ENCODE measurements around the gene MAPKAP1.

Gene MAPKAP1

DNA sequence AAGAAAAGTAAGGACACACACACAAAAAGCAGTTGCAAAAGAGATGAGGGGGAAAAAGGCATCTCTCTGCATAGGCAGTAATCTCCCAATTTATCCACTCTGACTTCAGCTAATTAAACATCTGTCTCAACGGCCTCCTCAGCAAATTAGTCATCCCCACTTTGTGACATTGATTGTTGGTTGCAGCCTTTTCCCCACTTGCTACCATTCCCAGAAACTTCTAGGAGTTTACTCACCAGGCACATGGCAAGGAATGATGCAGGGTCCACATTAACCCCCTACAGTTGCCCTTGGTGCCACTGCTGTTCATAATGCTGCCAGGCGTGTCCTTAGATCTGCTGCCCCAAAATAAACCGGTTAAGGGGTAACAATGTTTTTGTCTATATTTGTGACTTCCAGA is 174.6 kb downstream of the MAPKAP1 start:
- no peak for DNase-seq

DNA sequence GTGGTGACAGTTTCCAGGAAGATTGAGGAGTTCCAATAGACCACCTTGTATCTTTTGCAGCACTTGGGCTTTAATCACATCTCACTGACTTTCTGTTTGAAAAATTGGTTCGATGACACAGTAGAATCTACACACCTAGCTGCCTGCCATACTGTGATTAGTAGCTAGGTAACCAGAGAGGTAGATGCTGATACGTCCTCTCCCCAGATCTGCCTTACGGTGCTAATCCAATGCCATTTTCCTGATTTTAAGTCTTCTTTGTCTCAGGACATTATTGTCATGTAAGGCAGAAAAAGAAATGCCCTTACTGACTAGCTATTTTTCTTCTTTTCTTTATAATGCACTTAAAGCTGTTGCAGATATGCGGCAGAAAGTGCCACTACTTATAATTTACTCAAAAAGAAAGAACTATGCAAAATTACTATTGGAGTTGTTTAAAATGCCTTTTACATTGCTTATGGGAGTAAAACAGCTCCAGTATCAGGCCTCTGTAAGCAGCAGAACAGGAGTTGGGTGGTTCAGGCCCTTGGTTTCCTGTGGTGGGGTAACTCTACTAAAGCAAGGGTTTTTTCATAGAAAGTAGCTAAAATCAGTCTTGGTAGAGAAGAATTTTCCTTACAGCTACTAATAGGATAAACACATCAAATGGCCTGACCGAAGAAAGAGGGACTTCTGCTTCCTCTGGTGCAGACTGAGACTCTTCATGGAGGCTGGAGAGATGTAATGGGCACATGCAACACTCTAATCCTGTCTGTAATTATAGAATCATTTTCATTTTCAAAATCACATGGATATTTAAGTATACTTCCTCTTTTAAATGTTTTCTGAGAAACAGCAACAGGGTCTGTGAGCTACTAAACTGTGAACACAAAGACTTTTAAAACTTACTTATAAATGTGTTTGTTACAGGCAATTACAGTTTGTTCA is 177.2 kb downstream of the MAPKAP1 start:
- DNase-seq = no peak

DNA sequence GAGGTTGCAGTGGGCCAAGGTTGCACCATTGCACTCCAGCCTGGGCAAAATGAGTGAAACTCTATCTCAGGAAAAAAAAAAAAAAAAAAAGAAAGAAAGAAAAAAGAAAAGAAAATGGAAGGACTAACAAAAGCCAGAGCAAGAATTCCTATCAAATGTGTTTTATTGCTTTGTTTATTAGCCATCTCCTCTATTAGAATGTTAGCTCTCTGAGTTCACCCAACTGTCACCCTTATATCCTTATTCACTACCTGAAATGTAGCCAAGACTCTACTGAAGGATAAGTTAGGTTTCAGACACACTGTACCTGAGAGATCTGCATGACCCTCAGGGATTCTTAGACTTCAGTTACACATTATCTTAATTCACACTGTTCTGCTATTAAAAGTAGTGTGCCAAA is 177.9 kb downstream of the MAPKAP1 start:
- no peak for DNase-seq

DNA sequence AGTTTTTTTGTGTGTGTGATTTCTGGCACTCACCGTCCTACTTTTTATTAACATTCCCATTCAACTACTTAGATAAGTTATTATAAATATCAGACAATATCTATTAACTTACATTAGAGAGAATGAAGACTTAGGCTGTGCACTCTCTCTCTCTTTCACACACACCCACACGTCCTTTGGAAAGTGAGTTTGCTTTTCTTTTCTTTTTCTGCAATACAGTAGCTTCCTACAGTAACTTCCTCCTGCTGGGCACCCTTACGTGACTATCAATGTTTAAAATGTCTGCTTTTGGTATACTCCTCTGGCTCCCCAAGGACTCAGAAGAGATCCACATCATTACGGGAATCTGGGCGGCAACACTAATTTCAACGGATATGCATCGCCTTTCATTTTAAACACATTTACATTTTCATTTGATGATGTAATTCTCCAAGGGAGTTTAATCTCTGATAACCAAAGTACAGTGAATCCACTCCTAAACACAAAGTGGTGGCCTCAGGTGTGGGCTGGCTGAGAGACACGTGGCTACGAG is 179.5 kb downstream of the MAPKAP1 start:
- DNase-seq = no peak

DNA sequence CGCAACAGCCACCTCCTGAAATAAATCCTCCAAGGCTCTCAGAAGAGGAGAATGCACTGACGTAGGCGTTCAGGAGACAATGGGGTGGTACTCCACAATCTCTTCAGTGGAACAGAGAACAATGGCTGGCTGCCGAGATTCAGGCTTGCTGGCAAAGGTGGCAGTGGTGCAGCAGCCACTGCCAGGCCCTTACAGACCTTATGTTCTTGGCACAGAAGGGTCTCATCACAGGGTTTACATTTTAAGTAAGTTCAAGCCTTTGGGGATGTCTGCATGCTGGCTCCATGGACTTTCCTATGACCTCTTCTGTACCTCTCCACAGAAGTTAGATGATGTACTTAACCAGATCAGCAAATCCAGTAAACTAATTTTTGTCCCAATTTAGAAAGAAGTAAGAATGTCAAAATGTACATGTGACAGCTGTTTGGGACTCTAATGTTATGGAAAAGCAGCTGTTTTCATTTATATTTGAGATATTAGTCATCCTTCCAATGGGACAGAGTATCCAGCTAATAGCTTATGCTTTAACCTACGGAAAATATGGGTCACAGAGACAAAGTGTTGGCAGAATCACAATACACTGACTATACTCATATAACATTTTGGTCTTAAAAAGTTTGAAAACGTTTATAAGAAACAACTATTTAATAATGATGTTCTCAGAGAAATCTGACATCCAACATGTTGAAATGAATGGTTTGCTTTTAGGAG is 180.9 kb downstream of the MAPKAP1 start:
- no peak for DNase-seq

DNA sequence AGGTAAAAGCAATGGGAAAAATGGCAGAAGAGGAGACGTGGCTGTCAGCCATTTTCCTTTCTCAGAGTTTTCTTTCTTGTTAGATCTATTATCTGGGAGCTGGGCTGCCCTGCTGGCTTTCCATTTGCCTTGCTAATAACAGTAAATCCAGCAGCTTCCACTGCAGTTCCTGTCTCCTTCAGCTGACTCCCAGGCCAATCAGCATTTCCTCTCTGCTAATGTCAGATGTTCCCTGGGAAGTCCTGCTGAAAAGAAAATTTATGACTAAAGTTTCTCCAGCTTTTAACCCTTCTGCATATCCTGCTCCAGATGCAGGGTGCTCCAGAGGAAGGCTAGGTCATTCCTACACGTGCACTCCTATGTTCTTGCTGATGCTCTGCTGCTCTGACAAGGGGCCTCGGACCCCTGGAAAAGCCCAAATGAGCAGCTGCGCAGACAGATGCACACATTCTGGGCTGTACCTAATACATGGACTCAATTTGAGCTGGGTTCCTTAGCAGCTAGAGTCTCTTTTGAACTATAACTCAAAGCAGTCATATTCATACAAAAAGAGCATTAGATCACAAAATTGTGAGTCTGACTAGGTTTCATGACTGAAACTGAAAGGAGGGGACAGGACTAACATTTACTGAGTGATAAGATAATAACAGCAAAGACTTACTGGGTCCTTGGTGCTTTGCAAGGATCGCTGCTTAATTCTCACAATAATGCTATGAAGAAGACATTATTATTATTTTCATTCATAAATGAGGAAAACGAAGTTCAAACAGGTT is 182.2 kb downstream of the MAPKAP1 start:
- no peak for DNase-seq

DNA sequence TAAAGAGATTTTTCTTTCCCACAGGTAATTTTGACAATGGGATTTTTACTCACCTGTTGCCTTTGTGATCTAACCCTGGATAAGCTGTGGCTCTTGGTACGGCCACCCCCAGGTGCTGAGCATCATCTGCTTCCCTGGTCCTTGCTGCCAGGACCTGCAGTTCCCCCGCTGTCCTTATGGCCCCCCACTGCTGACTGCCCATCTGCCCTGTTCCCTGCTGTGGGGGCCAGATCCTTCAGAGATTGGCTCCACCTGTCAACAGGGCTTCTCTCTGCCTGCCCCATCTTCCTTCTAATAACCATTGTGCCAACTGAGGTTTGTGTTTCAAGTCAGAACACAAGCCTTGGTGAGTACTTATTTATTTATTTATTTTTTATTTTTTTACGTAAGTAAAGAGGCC is 183.3 kb downstream of the MAPKAP1 start:
- DNase-seq = no peak

DNA sequence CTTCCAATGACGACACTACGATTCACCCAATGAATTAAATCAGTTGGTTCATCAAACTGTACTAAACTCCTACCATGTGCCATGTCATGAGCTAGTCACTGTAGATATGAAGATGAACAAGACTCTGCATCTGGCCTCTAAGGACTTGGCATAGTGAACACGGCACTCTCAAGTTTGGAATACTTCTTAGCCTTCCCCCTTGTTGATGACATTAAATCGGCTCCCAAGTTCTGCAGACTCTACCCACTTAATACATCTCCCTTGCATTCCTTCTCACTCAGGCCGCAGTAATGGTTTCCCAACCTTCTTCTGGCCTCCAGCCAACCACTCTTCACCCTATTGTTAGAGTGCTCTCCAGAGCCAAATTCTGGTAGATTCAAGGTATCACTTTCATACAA is 184.7 kb downstream of the MAPKAP1 start:
- no peak for DNase-seq

DNA sequence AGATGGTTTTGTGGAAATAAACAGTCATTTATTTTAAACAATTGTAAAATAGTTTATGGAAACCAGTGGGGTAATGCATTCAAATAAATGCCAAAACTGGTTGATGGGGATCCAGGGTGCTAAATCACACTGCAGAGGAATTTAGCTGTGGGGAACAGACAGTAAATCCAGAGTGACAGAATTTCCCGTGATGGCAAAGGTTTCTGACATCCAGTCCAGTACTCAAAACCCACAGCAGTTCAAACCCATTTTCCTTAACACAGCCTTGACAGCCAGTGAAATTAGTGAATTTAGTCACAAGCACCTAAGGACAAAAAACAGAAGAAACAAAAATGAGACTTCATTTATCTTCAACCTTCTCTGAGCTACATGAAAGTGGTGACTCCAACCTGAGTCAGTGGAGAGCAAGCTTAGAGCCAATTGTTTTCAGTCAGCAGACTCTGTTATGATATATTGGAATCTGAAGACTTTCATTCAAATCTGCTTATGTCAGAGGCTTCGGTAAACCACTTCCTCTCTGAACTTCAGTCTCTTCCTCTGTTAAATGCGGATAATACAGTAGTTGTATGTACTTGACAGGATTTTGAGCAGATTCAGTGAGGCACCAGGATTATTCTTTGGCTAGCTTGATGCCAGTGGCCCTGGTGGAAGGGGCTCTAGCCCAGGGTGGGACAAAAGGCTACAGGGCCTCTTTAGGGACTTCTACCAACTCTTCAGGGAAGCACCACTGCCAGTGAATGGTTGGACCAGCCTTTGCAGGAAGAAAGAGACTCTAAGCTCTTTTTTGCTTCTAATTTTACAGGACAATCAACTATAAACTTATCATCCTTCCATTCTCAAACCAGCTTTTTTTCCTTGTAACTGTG is 185.3 kb downstream of the MAPKAP1 start:
- peak; percentile 48 to 56 for DNase-seq

DNA sequence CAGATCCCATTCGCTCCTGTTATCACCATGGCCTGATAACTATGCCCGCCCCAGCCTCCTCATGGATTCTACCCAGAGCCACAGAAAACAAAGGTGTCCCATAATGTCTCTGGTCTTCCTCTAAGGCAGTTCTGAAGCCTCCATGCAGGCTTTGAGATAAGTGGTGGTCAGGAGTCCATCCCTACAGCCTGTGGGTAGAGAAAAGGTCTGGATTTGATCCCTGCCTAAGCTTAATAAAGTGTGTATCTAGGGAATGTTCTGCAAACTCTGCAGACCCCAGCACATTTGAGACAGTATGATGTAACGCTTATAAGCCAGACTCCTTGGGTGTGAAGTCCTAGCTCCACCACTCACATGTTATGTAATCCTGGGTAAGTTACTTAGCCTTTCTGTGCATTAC is 187.3 kb downstream of the MAPKAP1 start:
- no peak for DNase-seq

DNA sequence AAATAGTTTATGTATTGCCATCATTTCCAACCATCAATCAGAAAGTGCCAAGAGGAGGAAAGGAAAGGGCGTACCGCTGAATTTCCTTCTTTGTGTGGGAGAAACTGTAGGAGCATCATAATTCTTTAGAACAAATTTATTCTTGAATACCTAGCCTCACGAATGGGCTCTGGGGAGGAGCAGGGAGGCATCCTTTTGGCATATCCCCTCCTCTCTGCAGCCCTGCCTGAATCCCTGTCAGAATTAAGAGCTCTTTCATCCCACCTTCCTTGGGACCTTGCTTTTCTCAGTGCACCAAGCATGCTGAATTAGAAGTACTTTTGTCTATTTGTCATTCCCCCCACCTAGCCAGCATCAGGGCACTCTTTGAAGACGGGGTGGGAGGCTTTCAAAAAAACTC is 189.4 kb downstream of the MAPKAP1 start:
- no peak for DNase-seq

DNA sequence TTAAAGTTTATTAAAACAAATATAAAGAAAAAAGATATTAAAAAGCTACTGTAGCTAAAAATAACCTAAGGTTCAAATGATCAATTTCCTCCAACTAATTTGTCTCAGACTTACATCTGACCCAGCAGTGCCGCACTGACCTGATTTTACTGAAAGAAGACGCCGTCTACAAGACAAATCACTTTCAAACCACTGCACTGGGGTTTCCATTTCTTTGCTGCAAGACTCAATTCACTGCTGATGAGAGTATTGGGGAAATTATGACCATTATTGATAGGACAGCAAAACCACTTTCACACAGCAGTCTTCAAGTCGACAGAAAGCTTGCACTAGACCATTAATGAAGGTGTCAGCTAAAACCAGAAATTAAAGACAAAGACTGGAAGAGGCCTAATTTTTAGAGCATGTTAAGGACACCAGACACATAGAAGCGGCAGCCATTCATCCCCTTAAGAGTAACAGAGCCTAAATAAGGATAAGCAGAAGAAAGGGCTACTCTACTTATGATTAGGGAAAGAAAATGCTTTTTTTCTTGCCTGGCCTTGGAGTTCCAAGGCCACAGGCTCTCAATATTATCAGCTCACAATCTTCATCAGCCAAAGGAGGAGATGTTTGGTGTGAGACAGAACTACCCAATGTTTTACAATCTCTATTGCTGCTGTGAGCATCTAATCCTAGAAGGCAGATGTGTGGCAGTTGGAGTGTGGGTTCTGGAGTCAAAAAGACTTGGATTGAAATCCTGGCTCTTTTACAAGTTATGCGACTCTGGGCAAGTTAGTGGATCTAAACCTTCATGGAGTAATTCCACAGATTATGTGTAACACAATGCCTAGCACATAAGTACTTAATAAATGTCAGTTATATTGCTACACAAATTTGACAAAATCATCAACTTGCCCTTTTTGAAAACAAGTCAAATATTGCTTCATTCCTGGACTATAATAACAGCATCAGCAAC is 190.7 kb downstream of the MAPKAP1 start:
- DNase-seq = no peak

DNA sequence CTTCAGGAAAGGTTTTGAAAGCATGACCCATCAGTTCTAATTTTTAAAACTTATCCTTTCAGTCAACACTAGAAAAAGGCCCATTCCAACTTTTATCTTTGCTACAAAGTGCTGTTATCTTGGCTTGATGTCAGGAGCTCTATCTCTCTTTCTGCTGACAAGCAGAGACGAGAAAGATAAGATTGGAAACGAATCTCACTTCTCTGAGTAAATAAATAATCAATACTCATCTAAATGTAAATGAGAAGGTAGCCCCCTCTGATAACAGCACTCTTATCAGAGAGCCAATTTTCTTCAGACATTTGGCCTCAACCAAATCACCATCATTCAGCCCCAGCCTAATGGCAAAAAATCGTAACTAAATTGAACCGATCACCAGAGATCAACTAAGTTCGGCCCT is 191.7 kb downstream of the MAPKAP1 start:
- no peak for DNase-seq

DNA sequence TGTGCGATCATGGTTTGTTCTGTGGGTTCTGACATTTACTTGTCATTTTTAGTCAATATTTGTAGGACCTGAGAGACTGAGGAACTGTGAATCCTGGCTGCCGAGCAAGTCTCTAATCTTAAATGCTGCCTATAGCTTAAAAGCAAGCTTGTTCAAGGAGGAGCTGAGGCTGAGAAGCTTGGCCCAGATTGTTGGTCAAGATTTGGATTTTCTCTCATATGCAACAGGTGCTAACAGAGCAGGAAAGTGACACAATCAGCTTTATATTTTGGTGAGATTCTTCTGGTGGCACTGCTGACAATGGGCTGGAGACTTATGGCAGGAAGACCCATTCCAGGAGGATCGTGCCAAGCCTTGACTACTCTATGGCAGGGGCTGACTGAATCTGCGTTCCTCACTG is 192.5 kb downstream of the MAPKAP1 start:
- no peak for DNase-seq

DNA sequence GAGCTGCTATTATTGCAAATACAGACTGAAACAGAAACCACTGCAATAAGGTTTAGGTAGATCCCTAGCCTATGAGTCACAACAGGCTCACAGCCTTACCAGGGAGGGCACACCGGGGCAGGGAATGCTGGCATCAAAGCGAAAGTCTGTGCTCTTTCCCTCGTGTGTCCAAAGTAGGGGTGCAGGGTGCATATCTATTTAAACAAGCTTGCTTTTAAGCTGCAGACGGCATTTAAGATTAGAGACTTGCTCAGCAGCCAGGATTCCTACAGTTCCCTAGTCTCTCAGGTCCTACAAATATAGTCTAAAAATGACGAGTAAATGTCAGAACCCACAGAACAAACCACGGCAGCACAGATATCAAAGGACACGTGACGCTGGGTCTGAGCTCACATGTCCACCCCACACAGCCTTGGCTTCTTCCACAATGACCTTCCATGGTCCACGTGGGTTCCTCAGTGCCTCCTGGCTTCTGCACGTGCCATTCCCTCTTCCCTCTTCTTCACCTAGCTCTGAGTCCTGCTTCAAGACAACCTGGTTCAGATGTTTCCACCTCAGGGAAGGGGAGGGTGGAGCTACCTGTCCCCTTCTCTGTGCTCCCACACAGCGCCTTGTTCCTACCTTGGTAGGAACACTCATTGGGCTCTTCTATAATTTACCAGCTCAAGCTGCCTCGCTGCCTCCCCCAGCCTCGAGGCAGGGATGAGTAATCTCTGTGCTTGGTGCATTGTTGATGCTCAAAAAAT is 193.2 kb downstream of the MAPKAP1 start:
- peak; percentile 52 to 54 for DNase-seq

DNA sequence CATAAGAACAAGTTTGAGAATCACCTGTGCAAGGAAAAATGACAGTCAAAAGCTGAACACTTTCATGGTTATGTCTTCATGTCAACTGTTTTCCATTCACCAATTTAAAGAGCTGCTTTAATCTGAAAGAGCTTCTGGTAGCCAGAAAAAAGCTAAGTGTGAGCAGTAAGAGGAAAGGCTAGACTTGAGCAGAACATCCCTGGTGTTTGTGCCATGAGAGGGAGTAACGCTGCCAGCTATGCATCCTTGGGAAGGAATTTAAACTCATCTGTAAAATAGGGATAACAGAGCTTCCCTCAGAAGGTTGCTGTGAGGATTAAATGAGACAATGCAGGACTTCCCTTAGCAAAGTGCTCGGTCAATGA is 193.7 kb downstream of the MAPKAP1 start:
- DNase-seq = no peak

DNA sequence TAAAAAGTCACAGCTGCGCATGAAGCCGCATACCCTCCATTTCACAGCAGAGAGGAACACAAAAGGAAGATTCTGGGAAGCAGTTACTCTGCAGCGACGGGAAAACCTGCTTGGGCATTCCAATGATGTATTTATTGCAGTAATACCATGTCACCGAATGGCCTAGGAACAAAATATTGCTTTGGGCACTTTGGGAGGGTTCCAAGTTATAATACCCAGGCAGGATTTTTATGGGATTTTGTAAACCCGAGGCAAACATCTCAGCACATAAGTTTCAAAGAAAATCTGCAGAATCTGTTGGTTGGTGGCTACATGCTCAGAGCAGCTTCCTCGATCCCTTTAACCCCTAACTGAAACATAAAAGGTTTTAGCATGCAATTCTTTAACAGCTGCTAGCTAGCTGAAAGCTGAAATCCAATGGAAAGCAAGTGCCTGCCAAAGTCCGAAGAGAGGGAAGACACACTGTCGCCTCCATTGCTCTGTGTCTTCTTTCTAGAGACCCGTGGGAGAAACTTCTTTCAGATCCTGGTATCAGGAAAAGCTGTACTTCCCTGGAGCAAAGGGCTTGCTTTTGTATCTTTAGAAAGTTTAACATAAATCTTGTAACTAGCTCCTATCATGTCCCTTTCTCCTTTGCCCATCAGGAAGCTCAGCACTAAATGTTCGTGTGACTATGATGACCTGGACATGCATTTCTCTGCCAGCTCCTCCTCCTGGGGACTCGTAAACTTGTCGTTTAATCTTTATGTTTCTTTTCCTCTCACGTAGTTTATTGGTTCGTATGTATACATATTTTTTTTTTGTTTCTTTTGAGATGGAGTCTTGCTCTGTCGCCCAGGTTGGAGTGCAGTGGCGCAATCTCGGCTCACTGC is 195.0 kb downstream of the MAPKAP1 start:
- DNase-seq = no peak

DNA sequence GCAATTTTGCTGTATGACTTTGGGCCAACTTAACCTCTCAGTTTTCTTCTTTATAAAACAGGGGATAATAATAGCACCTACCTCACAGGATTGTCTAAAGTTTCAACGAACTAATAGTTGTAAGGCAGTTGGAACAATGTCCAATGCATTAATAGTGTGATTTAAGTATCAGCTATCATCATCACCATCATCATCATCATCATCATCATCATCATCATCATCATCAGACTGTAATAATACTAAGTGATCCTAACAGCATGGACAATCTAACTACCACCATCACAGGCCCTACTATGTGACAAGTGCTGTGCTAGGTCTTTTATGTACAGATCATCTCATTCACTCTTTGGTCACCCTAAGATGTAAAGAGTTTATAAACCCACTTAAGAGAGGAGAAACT is 196.0 kb downstream of the MAPKAP1 start:
- no peak for DNase-seq

DNA sequence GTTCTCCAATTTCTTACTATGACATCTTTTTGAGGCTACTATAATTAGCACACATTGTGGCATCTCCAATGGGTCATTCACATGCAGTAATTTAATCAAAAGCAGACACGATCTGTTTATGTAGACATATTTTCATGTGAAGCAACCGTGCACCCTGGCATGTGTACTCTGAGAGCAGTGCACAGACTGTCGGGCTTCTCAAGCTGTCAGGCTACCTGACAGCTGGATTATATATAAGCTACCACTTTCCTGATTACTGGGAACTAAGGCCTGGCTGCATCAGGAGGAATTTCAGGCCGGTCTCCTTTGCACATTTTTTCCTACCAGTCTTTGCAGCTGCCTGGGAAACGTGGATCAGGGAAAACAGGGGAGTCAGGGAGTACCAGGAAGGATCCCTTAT is 197.5 kb downstream of the MAPKAP1 start:
- DNase-seq = no peak

Measured in activated T-cell treated with anti-CD3 and anti-CD28 coated beads, Interleukin-2, amount 50 U/mL, for 48 hours (primary cell).